Left lung (tissue), 10 donors: Measurements from ENCODE around the gene FAM47E. TPM values are rescaled to one million over a fixed set of nuclear protein-coding genes. Genes with fewer than 3 reads are reported as not detected.

Experiments
- ATAC-seq: fragments of 200-7000 bp; cut with Tn5 transposase; one replicate; pipeline ENCODE4 v1.9.1; 2020; ENCODE audit warnings: moderate library complexity
- DNase-seq, 4 donors: peaks; one replicate each; pipeline ENCODE4 v3.0.0-alpha.2; 2013 to 2020
- H3K27ac ChIP-seq, 2 donors: fragments of 200-600 bp; sonication (generic) in 1 of 2; one replicate each; pipeline versions ENCODE4 v1.5.0 to v1.8.0; 2020 to 2021
- H3K27me3 ChIP-seq, 2 donors: fragments of 200-600 bp; sonication (generic) in 1 of 2; one replicate each; pipeline versions ENCODE4 v1.5.0 to v1.8.0; 2020 to 2021
- H3K36me3 ChIP-seq, 2 donors: fragments of 200-600 bp; sonication (generic) in 1 of 2; one replicate each; pipeline versions ENCODE4 v1.5.0 to v1.8.0; 2020 to 2021
- H3K4me1 ChIP-seq, 2 donors: fragments of 200-600 bp; one replicate each; pipeline ENCODE4 v1.8.0; 2021
- H3K4me3 ChIP-seq, 2 donors: fragments of 200-600 bp; sonication (generic) in 1 of 2; one replicate each; pipeline versions ENCODE4 v1.5.0 to v1.8.0; 2020 to 2021; ENCODE audit warnings: mild to moderate bottlenecking in 1 of 2
- H3K9me3 ChIP-seq, 2 donors: fragments of 200-600 bp; sonication (generic) in 1 of 2; one replicate each; pipeline versions ENCODE4 v1.5.0 to v1.8.0; 2020 to 2021
- CTCF ChIP-seq, 2 donors: fragments of 200-600 bp; sonication (generic) in 1 of 2; IDR thresholded peaks; one replicate each; pipeline versions ENCODE4 v1.5.0 to v1.8.0; 2021; ENCODE audit warnings: antibody characterized with exemption in 2 of 2
- intact Hi-C, 2 donors: fragments of 100-400 bp; cut with DNase I; formaldehyde crosslinking; loops; one replicate each; pipeline versions ENCODE4 v1.11.2 to v1.14.2; 2022
- polyA plus RNA-seq, 6 donors: library from polyadenylated mRNA; unstranded; fragments of 120-200 nt; gene quantifications; one replicate each; pipeline ENCODE4 v1.2.1, GENCODE V29; 2013; ENCODE audit not compliant: insufficient read length in 6 of 6
- total RNA-seq, 2 donors: library from RNA; stranded (reverse); fragmentation: NEBNext Ultra II Directional; extraction: Animal tissue kit (Norgen Biotek cat#: 25700); gene quantifications; one replicate each; pipeline ENCODE4 v1.2.1, GENCODE V29; 2021
- donor health status: DM: no; HTN: yes; CAD: no.
- donor health status: DM: no; HTN: no; CAD: no.

The FAM47E gene
- total and polyA plus RNA-seq, 8 donors, result 3.2 to 8.5 (median 6.2) TPM

GRCh38 chr4:76211769-76212708 lies 39.5 kb upstream of the FAM47E start:
- intact Hi-C loops, result no loop called here
- H3K4me3 ChIP-seq, result peak overlapping the region; percentile 74 to 87
- peak overlapping the region; percentile 96 to 99 for H3K27ac ChIP-seq
- H3K4me1 ChIP-seq, result peaks cover 47 to 88% of the 10 kb centered on the region in 2 donors
- no peak for DNase-seq
- no peaks in the 10 kb centered on the region for H3K36me3 ChIP-seq
- H3K9me3 ChIP-seq, result no peaks in the 10 kb centered on the region
- no peaks in the 10 kb centered on the region for H3K27me3 ChIP-seq
- no peak for ATAC-seq
- TF ChIP-seq CTCF (IDR thresholded peaks at IDR 0.05), result no peak

- no peaks in the 10 kb centered on the region for H3K36me3 ChIP-seq
- no peaks in the 10 kb centered on the region for H3K9me3 ChIP-seq
- intact Hi-C loops, result no loop called here
- peaks cover 40 to 85% of the 10 kb centered on the region in 2 donors for H3K4me1 ChIP-seq
- no peak for TF ChIP-seq CTCF (IDR thresholded peaks at IDR 0.05)
- peak overlapping the region; percentile 74 to 87 for H3K4me3 ChIP-seq
- DNase-seq (no peak), ATAC-seq (peak; percentile 14)
- H3K27ac ChIP-seq, result peak overlapping the region; percentile 96 to 99
- no peaks in the 10 kb centered on the region for H3K27me3 ChIP-seq
Observed at GRCh38 chr4:76212851-76213414, 38.6 kb upstream of the FAM47E start.

GRCh38 chr4:76213415-76214176 lies 37.9 kb upstream of the FAM47E start, which contains the start of gene SCARB2:
SCARB2 (minus strand) TSS chr4:76213824; CDS start chr4:76213543, 281 bp downstream.
- ATAC-seq (peak; percentile 86), DNase-seq (peak; percentile 85 to 97 (median 90))
- H3K36me3 ChIP-seq, result no peaks in the 10 kb centered on the region
- TF ChIP-seq CTCF (IDR thresholded peaks at IDR 0.05), result no peak
- intact Hi-C loops, result no loop called here
- H3K9me3 ChIP-seq, result no peaks in the 10 kb centered on the region
- H3K4me1 ChIP-seq, result peaks cover 38 to 85% of the 10 kb centered on the region in 2 donors
- no peaks in the 10 kb centered on the region for H3K27me3 ChIP-seq
- peak within 1 kb of the TSS; percentile 74 to 87 for H3K4me3 ChIP-seq
- peak within 1 kb of the TSS; percentile 96 to 99 for H3K27ac ChIP-seq

GRCh38 chr4:76214177-76214675 lies 37.3 kb upstream of the FAM47E start:
- intact Hi-C loops, result no loop called here
- no peaks in the 10 kb centered on the region for H3K36me3 ChIP-seq
- no peaks in the 10 kb centered on the region for H3K9me3 ChIP-seq
- ATAC-seq (peak; percentile 39), DNase-seq (peak in 1 of 4 donors; percentile 51)
- H3K4me1 ChIP-seq, result peaks cover 37 to 85% of the 10 kb centered on the region in 2 donors
- no peak for TF ChIP-seq CTCF (IDR thresholded peaks at IDR 0.05)
- H3K4me3 ChIP-seq, result peak overlapping the region; percentile 74 to 87
- peak overlapping the region; percentile 96 to 99 for H3K27ac ChIP-seq
- H3K27me3 ChIP-seq, result no peaks in the 10 kb centered on the region
